ENCODE measurements around the gene CAPZB.

The CAPZB gene

GRCh38 chr1:19404748-19405147 lies 80.6 kb downstream of the CAPZB start:
- no peak for DNase-seq

- no peak for DNase-seq
Measured at GRCh38 chr1:19403256-19403655, 82.1 kb downstream of the CAPZB start.

GRCh38 chr1:19402031-19402813 lies 83.1 kb downstream of the CAPZB start:
- DNase-seq: no peak

- no peak for DNase-seq
Measured at GRCh38 chr1:19401535-19401889, 83.8 kb downstream of the CAPZB start.

GRCh38 chr1:19400875-19401534 lies 84.3 kb downstream of the CAPZB start:
- DNase-seq: no peak

- DNase-seq: no peak
Measured at GRCh38 chr1:19400192-19400611, 85.1 kb downstream of the CAPZB start.

GRCh38 chr1:19398309-19398760 lies 87.0 kb downstream of the CAPZB start:
- no peak for DNase-seq

- DNase-seq: no peak
Measured at GRCh38 chr1:19397217-19397945, 88.0 kb downstream of the CAPZB start.

- no peak for DNase-seq
Measured at GRCh38 chr1:19396280-19396679, 89.1 kb downstream of the CAPZB start.

GRCh38 chr1:19395678-19396192 lies 89.6 kb downstream of the CAPZB start:
- DNase-seq: no peak

GRCh38 chr1:19393046-19393445 lies 92.3 kb downstream of the CAPZB start:
- DNase-seq: no peak

GRCh38 chr1:19392221-19392620 lies 93.1 kb downstream of the CAPZB start:
- DNase-seq: no peak

- no peak for DNase-seq
Measured at GRCh38 chr1:19391596-19391981, 93.8 kb downstream of the CAPZB start.

GRCh38 chr1:19390901-19391595 lies 94.3 kb downstream of the CAPZB start:
- peak; percentile 27 for DNase-seq

GRCh38 chr1:19390166-19390850 lies 95.0 kb downstream of the CAPZB start:
- no peak for DNase-seq

GRCh38 chr1:19388980-19389379 lies 96.4 kb downstream of the CAPZB start:
- no peak for DNase-seq

GRCh38 chr1:19387045-19387467 lies 98.3 kb downstream of the CAPZB start:
- DNase-seq: no peak

GRCh38 chr1:19385869-19386591 lies 99.3 kb downstream of the CAPZB start:
- no peak for DNase-seq

GRCh38 chr1:19385221-19385620 lies 100.1 kb downstream of the CAPZB start:
- DNase-seq: no peak

- DNase-seq: no peak
Measured at GRCh38 chr1:19384772-19385187, 100.6 kb downstream of the CAPZB start.

GRCh38 chr1:19384113-19384512 lies 101.2 kb downstream of the CAPZB start:
- no peak for DNase-seq

- peak; percentile 39 for DNase-seq
Measured at GRCh38 chr1:19382222-19382621, 103.1 kb downstream of the CAPZB start.
